GM18873 (cell line): Measurements from ENCODE around the gene ARFGAP1.

ENCODE experiments used
- ATAC-seq: cut with Tn5 transposase; IDR thresholded peaks from one replicate; pipeline ENCODE4 v1.9.1; 2021; ENCODE audit warnings: mild to moderate bottlenecking, moderate library complexity, moderate number of reproducible peaks; ENCODE audit not compliant: unreplicated experiment, low FRiP score

Gene ARFGAP1

DNA sequence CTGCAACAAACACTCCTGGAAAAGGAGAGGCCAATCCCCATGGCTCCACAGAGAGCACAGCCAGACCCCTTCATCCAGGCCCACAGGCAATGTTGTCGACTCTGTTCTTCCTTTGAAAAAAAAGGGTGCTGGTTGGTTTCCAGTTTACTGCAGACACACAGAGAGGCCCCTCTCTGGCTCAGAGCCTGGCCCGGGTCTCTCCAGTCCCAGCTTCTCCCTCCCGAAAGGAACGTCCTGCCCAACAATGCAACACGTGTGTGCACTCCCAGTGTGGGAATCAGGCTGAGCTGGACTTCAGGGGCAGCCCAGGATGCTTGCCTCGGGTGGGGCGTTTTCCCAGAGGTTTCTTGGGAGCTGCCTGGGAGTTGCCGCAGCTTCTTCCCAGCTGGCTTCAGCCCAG lies 13.8 kb upstream of the ARFGAP1 start:
- no peak for ATAC-seq

DNA sequence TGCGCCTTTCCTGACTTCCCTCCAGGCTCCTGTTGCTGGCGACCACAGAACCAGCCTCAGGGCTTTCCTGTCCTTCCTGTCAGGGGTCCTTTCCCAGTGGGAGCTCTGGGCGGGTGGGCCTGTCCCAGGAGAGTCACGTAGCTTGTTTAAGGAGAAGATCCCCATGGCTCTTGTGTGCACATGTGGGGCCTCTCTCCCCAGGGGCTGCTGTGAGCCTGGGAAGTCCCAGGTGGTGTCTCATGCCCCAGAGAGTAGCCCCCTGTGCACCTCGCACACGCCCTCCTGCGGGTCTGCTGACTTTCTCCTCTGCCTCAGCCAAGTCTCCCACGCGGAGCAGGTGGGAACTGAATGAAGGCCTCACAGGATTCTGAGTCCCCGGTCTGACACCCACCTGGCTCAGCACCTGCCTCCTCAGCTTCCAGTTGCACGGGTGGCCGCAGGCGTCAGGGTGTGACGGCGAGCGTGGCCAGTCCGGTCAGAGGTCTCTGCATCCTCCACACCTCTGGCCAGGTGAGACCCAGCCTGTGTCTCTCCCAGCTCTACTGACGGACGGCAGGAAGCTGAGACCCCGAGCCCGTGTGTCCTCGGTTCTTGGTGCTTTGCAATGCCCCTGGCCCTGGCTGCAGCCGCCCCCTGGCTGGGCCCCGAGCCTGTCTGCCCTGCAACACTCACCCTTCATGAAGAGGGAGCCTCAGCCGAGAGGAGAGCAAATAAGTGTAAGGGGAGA lies 12.7 kb upstream of the ARFGAP1 start:
- ATAC-seq = no peak

- ATAC-seq = no peak
Observed at GRCh38 chr20:63260521-63260920, 12.1 kb upstream of the ARFGAP1 start.

DNA sequence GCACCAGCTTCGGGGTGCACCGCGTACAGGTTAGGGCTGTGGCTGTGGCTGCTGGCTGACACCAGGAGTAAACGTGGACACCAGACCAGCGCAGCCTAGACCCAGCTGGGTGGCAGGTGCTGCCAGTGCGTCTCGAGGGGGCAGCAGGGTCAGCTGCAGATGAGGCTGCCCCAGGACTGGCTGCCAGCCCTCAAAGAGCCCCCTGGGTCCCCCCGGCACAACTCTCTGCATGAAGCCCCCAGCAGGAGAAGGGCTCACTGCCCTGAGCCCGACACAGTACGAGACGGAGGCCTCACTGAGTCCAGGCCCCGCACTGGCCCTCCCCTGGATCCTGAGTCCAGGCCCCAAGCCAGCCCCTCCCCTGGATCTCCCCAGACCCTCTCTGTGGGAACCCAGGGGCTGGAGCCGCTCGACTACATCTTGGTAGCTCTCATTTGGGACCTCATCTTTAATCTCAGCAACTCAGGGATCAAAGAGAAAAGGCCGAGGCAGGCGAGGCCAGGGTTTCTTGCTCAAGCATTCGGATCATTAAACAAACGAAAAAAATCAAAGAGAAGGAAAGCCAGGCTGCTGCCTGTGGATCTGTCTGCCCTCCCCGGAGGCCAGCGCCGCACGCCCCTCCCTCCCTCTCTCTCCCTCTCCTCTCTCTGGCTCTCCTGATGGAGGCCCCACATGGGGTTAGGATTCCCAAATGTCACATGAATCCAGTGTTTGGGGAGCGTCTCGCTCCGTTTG lies 11.4 kb upstream of the ARFGAP1 start:
- ATAC-seq = no peak

- no peak for ATAC-seq
Observed at GRCh38 chr20:63261795-63262528, 10.7 kb upstream of the ARFGAP1 start.

GRCh38 chr20:63262836-63263235 lies 9.8 kb upstream of the ARFGAP1 start:
- ATAC-seq = no peak

GRCh38 chr20:63264000-63264399 lies 8.6 kb upstream of the ARFGAP1 start:
- no peak for ATAC-seq

DNA sequence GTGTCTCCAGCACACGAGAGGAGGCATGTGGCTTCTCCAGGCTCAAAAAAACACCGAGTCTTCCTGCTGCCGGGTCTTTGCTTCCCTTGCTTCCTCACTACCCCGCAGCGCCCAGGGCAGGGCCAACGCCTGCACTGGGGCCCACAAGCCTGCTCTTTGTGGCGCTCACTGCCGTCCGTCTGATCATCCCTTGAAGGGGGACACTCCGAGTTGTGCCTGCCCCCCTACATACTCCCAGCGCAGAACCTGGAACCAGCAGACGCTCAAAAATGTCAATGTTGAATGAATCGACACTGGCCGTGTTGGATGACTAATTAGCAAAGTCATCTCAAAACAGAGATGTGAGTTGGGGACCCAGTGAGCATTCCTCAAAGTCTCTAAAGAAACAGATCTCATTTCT lies 8.1 kb upstream of the ARFGAP1 start:
- ATAC-seq = no peak

- ATAC-seq = no peak
Observed at GRCh38 chr20:63265891-63266515, 6.6 kb upstream of the ARFGAP1 start.

- no peak for ATAC-seq
Observed at GRCh38 chr20:63267691-63268090, 4.9 kb upstream of the ARFGAP1 start.

- no peak for ATAC-seq
Observed at GRCh38 chr20:63268256-63268655, 4.4 kb upstream of the ARFGAP1 start.

DNA sequence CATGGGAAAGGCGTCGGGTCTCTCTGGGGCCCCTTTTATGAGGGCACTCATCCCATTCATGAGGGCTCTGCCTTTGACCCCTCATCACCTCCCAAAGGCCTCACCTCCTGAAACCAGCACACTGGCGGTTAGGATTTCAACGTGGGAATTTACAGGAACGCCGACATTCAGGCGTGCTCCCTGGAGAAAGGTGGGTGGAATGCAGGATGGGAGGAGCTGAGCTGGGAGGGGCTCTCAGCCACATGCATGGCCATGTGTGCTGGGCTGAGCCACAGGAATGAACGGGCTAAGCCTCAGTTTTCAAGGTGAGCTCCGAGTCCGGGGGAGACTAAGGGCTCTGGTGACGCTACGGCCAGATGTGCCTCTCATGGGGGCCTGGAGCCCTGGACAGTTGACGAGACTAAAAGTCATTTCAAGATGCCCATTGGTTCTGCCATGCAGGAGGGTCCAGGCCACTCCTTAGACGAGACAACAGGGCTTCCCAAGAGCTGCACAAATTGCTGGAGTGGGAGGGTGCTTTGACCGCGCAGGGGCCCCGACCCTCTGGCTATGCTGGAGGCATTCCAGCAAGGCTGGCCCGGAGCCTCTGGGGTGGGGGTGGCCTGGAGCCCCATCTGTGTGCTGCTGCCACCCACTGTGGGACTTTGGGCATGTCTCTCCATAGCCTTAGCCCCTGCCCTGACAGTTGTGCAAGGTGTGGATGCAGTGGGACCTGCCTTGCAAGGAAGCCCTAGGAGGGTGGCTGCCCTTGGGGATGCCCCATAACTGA lies 3.8 kb upstream of the ARFGAP1 start:
- no peak for ATAC-seq

DNA sequence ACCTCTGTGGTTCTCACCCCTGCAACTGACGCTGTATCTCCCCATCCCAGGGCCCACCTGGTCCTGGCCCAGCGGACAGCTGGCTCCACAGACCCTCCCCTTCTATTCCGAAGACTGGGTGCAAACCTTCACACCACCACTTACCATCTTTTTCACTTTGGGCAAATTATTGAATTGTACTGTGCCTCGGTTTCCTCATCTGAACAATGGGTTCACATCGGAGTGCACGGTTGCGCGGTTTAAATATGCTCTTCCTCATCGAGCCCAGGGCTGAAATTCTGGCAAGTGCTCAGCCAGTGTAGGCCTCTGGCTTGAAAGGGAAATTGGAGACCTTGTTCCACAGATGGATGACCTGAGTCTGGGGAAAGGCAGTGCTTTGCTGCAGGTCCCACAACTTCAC lies 2.9 kb upstream of the ARFGAP1 start:
- no peak for ATAC-seq

- ATAC-seq = no peak
Observed at GRCh38 chr20:63270606-63271325, 1.8 kb upstream of the ARFGAP1 start.

- ATAC-seq = no peak
Observed at GRCh38 chr20:63273059-63273579, 506 bp downstream of the ARFGAP1 start.

DNA sequence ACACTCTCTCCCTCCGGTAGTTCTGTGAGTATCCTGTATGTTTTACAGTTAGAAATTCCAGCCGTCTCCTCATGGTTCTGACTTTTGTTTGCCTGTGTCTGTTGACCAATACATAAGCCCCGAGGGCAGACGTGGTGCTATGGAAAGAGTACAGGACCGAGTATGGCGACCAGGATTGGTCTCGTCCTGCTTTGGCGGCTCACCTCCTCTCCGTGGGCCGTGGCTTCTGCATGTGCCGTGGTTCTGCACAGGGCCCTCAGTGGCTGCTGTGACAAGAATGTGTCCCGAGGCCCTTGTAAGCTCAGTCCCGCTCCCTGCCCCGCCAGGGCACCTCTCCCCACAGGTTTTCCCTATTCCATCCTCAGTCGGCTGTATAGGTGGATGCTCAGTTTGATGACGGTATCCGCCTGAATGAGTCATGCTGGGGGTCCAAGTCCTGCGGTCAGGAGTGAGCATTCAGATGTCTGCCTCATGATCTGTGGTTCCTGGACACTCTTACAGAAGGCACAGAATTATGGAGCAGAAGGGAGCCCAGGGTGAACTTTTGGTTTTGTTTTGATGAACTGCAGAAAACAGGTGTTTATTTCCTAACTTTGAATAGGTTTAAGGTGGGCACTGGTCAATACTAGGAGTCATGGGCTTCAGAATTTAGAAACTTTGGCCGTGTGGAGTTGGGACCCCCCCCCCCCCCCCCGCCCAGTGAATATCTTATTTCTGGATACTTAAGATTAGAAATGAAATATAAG lies 1.2 kb downstream of the ARFGAP1 start:
- no peak for ATAC-seq

- ATAC-seq = no peak
Observed at GRCh38 chr20:63274381-63275228, 2.0 kb downstream of the ARFGAP1 start.

GRCh38 chr20:63275825-63276224 lies 3.2 kb downstream of the ARFGAP1 start:
- no peak for ATAC-seq
